NCI-H345 treated with DMSO at 0.1 percent for 48 hours (cell line): ENCODE results near the gene SMAD2.

Source experiments
- DNase-seq: peaks from one replicate; lab custom pipeline; 2025; ENCODE audit not compliant: unreplicated experiment; lab: John Stamatoyannopoulos, UW

The SMAD2 gene

GRCh38 chr18:47932190-47932589 is 1.7 kb upstream of the SMAD2 start:
- no peak for DNase-seq

DNA sequence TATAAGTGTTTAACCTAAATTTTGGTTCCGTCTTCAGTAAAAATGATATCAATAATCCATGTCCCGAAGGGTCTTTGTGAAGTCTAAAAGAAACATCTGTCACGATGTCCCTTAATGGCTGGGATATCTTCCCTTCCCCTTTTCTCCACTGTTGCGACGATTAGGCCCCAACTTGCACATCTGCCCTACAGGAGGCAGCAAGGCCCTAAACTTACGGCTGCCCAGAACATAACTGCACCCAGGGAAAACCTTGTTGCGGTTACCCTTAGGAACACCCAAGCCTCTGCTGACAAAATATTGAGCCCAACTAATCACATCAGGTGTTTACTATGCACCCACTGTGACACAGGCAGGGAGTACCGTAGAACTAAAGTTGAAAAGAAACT is 1.3 kb upstream of the SMAD2 start:
- DNase-seq, result peak; percentile 71

- peak; percentile 81 for DNase-seq
These were observed 665 bp upstream of the SMAD2 start for GRCh38 chr18:47930931-47931717.

GRCh38 chr18:47929681-47930198 is 719 bp downstream of the SMAD2 start:
- DNase-seq, result peak; percentile 24

- DNase-seq, result no peak
These were observed 2.0 kb downstream of the SMAD2 start for GRCh38 chr18:47928466-47928865.

DNA sequence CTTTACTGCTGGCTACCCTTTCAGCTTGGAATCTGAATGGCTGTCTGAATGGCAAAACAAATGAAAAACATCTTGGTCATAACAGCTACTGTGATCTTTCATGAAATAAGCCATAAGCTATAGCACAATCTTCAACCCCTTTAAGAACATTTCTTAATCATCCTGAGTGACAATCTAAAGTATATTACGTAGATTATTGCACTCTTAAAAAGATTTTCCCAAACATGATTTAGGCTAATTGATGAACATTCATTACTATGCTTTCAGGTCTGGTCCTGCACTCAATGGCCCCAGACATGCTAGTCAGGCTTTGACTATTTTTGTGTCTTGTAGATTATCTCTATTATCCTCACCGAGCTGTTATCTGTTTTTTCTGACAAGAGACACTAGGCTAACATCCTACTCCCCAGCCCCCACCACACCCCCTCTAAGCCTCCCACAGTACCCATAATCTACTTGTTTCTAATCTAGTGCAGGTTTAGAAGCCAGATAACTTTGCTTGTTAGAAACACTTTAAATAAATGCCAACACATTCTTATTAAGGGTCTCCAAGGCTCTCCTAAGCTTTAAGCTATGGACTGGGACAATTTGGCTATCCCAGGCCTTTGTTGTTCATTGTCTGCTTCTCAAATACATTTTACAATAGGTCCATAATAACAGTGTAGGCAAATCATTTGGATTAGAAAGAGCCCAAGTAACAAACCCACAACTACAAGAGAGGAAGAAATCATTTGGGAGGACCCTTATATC is 4.2 kb downstream of the SMAD2 start:
- DNase-seq, result no peak

DNA sequence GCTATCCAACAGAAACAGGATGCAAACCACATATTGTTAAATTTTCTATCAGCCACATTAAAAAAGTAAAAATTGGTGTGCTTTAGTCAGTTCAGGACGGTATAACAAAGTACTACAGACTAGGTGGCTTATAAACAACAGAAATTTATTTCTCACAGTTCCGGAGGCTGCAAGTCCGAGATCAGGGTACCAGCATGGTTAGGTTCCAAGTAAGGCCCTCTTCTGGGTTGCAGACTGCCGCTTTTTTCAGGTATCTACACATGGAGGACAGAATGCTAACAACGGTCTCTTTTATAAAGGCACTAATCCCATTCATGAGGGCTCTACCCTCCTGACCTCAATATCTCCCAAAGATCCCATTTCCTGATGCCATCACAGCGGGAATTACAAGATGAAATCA is 10.5 kb downstream of the SMAD2 start:
- DNase-seq, result no peak

DNA sequence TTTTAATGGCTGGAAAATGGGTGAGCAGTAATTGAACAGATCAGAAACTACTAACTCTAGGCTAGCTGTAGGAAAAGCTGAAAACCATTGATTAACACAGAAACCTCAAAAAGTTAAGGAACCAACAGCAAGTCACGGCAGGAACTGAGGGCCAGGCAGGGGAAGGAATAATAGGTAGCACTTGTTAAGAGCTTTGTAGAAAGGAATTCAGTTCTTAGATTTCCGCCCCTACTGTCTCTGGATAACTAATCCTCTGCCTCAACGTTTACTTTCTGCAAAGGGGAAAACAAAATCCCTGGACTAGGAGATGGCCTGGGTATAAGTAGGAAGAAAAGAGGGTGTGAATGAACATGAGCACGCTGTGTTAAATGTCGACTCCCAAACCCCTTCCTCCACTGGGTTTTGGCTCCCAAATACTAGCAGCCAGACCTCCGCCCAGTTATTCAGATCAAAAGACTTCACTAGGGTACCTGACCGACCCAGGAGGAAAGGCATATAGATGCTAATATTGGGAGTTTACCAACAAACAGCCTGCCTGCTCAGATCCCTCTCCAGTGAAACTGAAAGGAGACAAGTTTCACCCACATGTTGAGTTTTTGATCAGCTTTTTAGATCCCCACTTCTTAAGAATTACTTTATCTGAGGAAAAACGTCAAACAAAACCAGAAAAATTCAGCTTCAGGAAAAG is 12.4 kb downstream of the SMAD2 start:
- no peak for DNase-seq

DNA sequence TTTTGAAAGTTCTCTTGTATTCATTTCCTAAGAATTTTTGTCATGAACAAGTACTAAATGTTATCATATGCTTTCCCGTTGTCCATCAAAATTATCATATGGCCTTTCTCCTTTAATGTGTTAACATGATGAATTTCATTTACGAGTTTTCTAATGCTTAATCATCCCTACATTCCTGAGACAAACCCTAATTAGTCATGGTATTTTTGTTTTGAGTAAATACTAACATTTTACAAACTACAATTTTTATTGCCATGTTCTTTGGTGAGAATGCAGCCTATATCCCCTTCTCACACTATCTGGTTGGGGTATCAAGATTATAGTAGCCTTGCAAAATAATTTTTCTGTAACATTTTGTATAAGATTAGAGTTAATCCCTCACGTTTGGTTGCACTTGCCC is 14.5 kb downstream of the SMAD2 start:
- no peak for DNase-seq

DNA sequence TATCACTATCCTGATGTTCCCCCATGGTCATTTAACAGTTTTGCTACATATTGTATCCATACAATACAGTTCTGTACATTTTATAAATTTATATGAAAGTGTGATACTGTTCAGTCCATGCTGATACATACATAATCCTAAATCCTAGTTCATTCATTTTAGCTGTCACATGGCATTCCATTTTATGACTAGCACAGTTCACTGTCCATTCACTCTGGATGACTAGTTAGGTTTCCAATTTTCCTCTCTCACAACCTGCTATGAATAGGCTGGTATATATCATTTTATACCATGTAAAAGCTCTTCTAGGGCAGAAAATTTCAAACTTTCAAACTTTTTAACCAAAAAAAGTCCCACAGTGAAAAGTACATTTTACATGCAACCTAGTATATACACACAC is 15.2 kb downstream of the SMAD2 start:
- DNase-seq, result no peak

- no peak for DNase-seq
These were observed 17.5 kb downstream of the SMAD2 start for GRCh38 chr18:47912794-47913585.

DNA sequence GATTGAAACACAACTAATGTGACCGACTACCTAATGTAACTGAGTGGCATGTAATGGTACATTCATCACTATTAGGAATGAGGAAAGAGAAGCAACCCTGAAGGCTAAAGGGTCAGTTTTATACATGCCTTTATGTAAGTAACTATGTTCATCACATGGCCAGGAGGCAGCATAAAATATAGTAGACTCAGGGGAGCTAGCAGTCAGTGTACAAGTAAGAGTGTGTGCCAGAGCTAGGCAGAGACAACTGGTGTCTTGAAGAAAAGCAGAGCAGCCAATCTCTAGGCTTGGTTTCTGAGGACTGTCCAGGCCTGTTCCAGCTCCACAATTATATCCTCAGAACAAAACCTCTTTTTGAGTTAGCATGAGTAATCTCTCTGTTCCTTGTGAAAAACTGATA is 18.1 kb downstream of the SMAD2 start:
- DNase-seq, result no peak

DNA sequence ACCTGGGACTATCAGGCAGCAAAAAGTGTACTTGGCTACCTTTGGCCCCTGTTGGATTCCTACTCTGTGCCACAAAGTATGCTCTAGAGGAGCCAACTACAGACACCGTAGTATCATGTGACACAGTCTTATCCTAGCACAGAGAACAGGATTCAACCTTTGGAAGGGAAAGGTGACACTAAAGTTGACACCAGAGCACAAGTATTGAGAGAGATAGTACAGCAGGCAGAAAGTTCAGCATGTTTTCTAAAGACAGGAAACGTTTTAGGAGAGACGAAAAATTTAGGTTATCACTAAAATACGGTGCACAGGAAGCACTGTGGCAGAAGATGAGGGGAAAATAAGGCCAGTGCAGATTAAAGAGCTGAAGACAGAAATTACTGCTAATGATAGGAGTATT is 18.6 kb downstream of the SMAD2 start:
- no peak for DNase-seq

GRCh38 chr18:47909484-47909883 is 21.0 kb downstream of the SMAD2 start:
- DNase-seq, result no peak

DNA sequence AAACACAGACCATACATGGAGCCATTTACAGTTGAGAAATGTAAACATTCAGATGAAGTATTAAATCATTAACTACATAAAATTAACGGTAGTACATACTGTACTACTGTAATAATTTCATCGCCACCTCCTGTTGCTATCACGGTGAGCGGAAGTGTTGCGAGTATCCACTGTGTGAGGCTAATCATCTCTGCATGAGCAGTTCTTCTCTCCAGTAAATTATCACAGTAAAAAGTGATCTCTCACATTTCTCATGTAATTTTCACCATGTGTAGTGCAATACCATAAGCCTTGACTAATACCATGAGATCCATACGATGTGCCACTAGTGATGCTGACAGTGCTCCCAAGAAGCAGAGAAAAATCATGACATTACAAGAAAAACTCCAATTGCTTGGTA is 21.9 kb downstream of the SMAD2 start:
- DNase-seq, result no peak

DNA sequence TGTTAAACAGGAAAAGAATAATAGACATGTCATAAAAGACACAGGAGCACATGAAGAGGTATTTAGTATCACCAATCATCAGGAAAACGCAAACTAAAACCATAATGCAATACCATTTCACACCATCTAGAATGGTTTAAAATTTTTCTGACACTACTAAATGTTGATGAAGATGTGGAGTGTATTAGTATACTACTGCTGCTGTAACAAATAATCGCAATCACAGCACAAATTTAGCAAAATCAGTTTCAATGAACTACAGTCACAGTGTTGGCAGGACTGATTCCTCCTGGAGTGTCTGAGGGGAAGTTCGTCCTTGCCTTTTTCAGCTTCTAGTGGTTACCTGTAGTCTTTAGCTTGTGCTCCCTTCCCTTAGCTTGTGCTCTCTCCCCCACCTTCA is 24.1 kb downstream of the SMAD2 start:
- no peak for DNase-seq

GRCh38 chr18:47903809-47904208 is 26.6 kb downstream of the SMAD2 start:
- DNase-seq, result no peak

- no peak for DNase-seq
These were observed 28.7 kb downstream of the SMAD2 start for GRCh38 chr18:47901624-47902362.

DNA sequence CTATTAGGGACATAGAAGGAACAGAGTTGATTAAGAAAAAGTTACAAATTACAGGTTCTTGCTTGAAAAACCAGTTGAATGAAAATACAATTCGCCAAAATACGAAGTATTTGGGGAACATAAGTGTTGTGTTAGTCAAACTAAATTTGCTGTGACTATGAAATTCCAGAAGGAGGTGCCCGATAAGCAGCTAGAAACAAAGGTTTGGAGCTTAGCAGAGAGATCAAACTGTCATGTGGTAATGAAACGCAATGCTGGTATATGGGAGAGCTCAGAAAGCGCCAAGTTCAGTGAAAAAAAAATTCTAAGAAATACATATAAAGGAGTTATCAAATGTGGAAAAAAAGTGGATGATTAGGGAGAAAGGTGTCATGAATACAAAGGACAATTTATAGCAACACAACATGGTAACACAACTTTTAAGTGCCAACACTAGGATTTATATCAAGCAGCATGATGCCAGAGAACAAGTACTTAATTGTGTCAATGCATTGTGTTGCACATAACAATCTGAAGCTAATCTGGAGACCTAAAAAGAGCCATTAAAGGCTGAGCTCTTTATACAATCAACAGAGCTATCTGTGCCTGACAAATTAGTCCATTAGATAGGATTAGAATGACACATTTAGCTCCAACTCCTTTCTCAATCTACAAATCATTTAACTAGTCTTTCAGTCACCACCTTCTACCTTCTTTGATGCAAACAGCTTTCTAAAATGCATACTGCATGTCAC is 31.2 kb downstream of the SMAD2 start:
- peak; percentile 15 for DNase-seq

DNA sequence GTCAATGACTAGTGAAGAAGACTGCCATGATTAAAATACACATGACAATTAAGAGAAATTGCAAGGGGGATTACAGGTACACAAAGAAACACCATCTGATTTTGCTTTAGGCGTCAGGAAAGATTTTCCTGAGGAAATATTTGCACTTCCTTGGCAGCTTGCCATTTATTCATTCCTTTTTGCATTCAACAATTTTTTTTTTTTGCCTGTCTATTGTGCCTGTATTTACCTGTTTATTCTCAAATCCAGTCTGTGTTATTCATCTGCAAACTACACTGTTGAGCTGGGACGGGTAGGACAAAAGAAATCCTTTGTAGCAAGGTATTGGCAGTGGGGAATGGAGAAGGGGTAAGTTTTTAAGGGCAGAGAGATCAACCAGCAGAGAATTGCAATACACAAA is 31.8 kb downstream of the SMAD2 start:
- DNase-seq, result peak; percentile 80
